Loucy (cell line): ENCODE measurements around the gene OLA1.

Source experiments
- H2AFZ ChIP-seq: fragments of 200-600 bp; sonication (generic); 2 replicates; pipeline ENCODE4 v1.6.0; 2016; ENCODE audit warnings: antibody characterized with exemption, mild to moderate bottlenecking, low read length, moderate library complexity
- H3F3A ChIP-seq: fragments of 200-600 bp; 2 replicates; pipeline ENCODE4 v1.6.0; 2016; ENCODE audit warnings: antibody characterized with exemption, low read depth, mild to moderate bottlenecking
- H3K27me3 ChIP-seq: fragments of 200-600 bp; sonication (generic); 2 replicates; pipeline ENCODE4 v1.6.1; 2014; ENCODE audit warnings: low read length, mild to moderate bottlenecking; ENCODE audit not compliant: insufficient read depth, poor library complexity, severe bottlenecking
- H3K36me3 ChIP-seq: fragments of 200-600 bp; sonication (generic); 2 replicates; pipeline ENCODE4 v1.6.1; 2016; ENCODE audit warnings: low read length; ENCODE audit not compliant: insufficient read depth
- H3K4me1 ChIP-seq: fragments of 200-600 bp; sonication (generic); 2 replicates; pipeline ENCODE4 v1.5.1; 2014; ENCODE audit warnings: low read length, mild to moderate bottlenecking; ENCODE audit not compliant: insufficient read depth, poor library complexity, severe bottlenecking
- H3K4me2 ChIP-seq: fragments of 200-600 bp; sonication (generic); 2 replicates; pipeline ENCODE4 v1.6.0; 2014; ENCODE audit warnings: antibody characterized with exemption, low read length, low read depth, mild to moderate bottlenecking; ENCODE audit not compliant: poor library complexity, severe bottlenecking
- H3K4me3 ChIP-seq: fragments of 200-600 bp; sonication (generic); 2 replicates; pipeline ENCODE4 v1.5.1; 2014; ENCODE audit warnings: low read length, mild to moderate bottlenecking, mixed read lengths; ENCODE audit not compliant: poor library complexity, severe bottlenecking
- H3K79me2 ChIP-seq: fragments of 200-600 bp; sonication (generic); 2 replicates; pipeline ENCODE4 v1.6.1; 2014; ENCODE audit warnings: low read length; ENCODE audit not compliant: insufficient read depth
- H3K9ac ChIP-seq: fragments of 200-600 bp; sonication (generic); 2 replicates; pipeline ENCODE4 v1.6.0; 2014; ENCODE audit warnings: mild to moderate bottlenecking, low read depth, low read length, moderate library complexity; ENCODE audit not compliant: poor library complexity, severe bottlenecking
- H3K9me2 ChIP-seq: fragments of 200-600 bp; sonication (generic); replicated peaks from 2 replicates; pipeline ENCODE4 v1.6.1; 2016; ENCODE audit warnings: low read depth, low read length, mixed read lengths
- H3K9me3 ChIP-seq: fragments of 200-600 bp; sonication (generic); 2 replicates; pipeline ENCODE4 v1.6.1; 2014; ENCODE audit warnings: mild to moderate bottlenecking, antibody characterized with exemption, low read length, low read depth; ENCODE audit not compliant: insufficient read depth
- H4K20me1 ChIP-seq: fragments of 200-600 bp; sonication (generic); 2 replicates; pipeline ENCODE4 v1.6.0; 2014; ENCODE audit warnings: antibody characterized with exemption, low read length, mild to moderate bottlenecking; ENCODE audit not compliant: insufficient read depth, poor library complexity, severe bottlenecking
- CTCF ChIP-seq: fragments of 200-600 bp; sonication (generic); conservative IDR thresholded peaks from 2 replicates; pipeline ENCODE4 v1.5.1; 2014; ENCODE audit warnings: mild to moderate bottlenecking, antibody characterized with exemption, low read length
- EZH2phosphoT487 ChIP-seq: fragments of 200-600 bp; IDR thresholded peaks from 2 replicates; pipeline ENCODE4 v1.6.1; 2018; ENCODE audit warnings: antibody characterized with exemption, mild to moderate bottlenecking, moderate library complexity, borderline replicate concordance

OLA1 gene

GRCh38 chr2:174120346-174120745, 128.0 kb downstream of the OLA1 start:
- Histone ChIP-seq H2AFZ (no peak overlapping the region), H3K9ac (no peak overlapping the region), H3F3A (no peaks in the 10 kb centered on the region), H3K9me3 (no peaks in the 10 kb centered on the region), H3K9me2 (no peaks in the 10 kb centered on the region), H3K79me2 (no peaks in the 10 kb centered on the region), H4K20me1 (no peaks in the 10 kb centered on the region), H3K4me3 (no peak overlapping the region), H3K4me1 (no peaks in the 10 kb centered on the region), H3K27me3 (no peaks in the 10 kb centered on the region), H3K36me3 (peaks cover 28% of the 10 kb centered on the region; the same call in 1 of the 2 replicates), H3K4me2 (no peak overlapping the region)
- TF ChIP-seq EZH2phosphoT487 (no peak), CTCF (no peak)

GRCh38 chr2:174117951-174118930, 130.1 kb downstream of the OLA1 start:
- no peaks in the 10 kb centered on the region for H3K4me1 ChIP-seq
- H3K36me3 ChIP-seq: peaks cover 34% of the 10 kb centered on the region; the same call in 1 of the 2 replicates

GRCh38 chr2:174112073-174112472, 136.3 kb downstream of the OLA1 start:
- H2AFZ ChIP-seq: no peak overlapping the region
- H3K9me2 ChIP-seq: no peaks in the 10 kb centered on the region
- no peaks in the 10 kb centered on the region for H3K79me2 ChIP-seq
- no peaks in the 10 kb centered on the region for H3K27me3 ChIP-seq
- H3K4me3 ChIP-seq: no peak overlapping the region
- no peaks in the 10 kb centered on the region for H3K9me3 ChIP-seq
- no peak overlapping the region for H3K9ac ChIP-seq
- TF ChIP-seq EZH2phosphoT487: no peak
- no peak for TF ChIP-seq CTCF
- H3F3A ChIP-seq: no peaks in the 10 kb centered on the region
- H3K4me2 ChIP-seq: no peak overlapping the region
- H4K20me1 ChIP-seq: no peaks in the 10 kb centered on the region
- H3K4me1 ChIP-seq: no peaks in the 10 kb centered on the region
- peaks cover 12% of the 10 kb centered on the region; the same call in 1 of the 2 replicates for H3K36me3 ChIP-seq

More at GRCh38 chr2:174117951-174118930, 130.1 kb downstream of the OLA1 start:
- H3K27me3 ChIP-seq: no peaks in the 10 kb centered on the region
- no peaks in the 10 kb centered on the region for H3F3A ChIP-seq
- TF ChIP-seq CTCF (no peak), EZH2phosphoT487 (no peak)
- H3K4me3 ChIP-seq: no peak overlapping the region
- no peak overlapping the region for H3K9ac ChIP-seq
- no peak overlapping the region for H3K4me2 ChIP-seq
- no peak overlapping the region for H2AFZ ChIP-seq
- no peaks in the 10 kb centered on the region for H3K9me2 ChIP-seq
- H3K9me3 ChIP-seq: no peaks in the 10 kb centered on the region
- no peaks in the 10 kb centered on the region for H4K20me1 ChIP-seq
- no peaks in the 10 kb centered on the region for H3K79me2 ChIP-seq
